ENCODE measurements around the gene GRHPR.
"Not testable (repeated sequence)": the region's sequence is repeated elsewhere in the genome, so short reads cannot be mapped to it uniquely, and the experiment has no call there.

Gene GRHPR

DNA sequence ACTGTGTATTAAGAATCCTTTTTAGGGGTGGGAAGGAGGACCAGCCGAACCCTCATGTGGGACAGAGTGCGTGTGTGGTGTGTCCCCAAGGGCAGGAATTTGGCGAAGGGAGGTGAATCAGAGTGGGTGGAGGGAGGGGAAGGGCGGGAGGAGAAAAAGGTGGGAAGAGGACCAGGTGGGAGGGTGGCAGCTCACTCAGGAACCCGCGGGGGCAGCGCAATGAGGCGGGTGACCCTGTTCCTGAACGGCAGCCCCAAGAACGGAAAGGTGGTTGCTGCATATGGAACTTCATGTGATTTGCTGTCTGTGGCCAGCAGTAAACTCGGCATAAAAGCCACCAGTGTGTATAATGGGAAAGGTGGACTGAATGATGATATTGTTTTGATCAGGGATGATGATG, 54.4 kb downstream of the GRHPR start:
- peak overlapping the region in 1 of 3 experiments; percentile 58 for H3K27ac Mint-ChIP-seq
- peaks cover 18% of the 10 kb centered on the region for H3K27me3 Mint-ChIP-seq (ENCODE audit: low read depth)
- peaks cover 7% of the 10 kb centered on the region for H3K9me3 Mint-ChIP-seq
- TF ChIP-seq, protein P1, sequence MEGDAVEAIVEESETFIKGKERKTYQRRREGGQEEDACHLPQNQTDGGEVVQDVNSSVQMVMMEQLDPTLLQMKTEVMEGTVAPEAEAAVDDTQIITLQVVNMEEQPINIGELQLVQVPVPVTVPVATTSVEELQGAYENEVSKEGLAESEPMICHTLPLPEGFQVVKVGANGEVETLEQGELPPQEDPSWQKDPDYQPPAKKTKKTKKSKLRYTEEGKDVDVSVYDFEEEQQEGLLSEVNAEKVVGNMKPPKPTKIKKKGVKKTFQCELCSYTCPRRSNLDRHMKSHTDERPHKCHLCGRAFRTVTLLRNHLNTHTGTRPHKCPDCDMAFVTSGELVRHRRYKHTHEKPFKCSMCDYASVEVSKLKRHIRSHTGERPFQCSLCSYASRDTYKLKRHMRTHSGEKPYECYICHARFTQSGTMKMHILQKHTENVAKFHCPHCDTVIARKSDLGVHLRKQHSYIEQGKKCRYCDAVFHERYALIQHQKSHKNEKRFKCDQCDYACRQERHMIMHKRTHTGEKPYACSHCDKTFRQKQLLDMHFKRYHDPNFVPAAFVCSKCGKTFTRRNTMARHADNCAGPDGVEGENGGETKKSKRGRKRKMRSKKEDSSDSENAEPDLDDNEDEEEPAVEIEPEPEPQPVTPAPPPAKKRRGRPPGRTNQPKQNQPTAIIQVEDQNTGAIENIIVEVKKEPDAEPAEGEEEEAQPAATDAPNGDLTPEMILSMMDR (IDR thresholded peaks at IDR 0.05; ENCODE audit: unreplicated experiment in 3 of 3) = no peak
- no peak overlapping the region for H3K4me3 Mint-ChIP-seq
- H3K4me1 Mint-ChIP-seq = peaks cover 8% of the 10 kb centered on the region
- no peaks in the 10 kb centered on the region for H3K36me3 Mint-ChIP-seq (ENCODE audit: low read depth)

- not testable (repeated sequence) for H3K9me3 Mint-ChIP-seq; H3K4me3 Mint-ChIP-seq; H3K36me3 Mint-ChIP-seq (ENCODE audit: low read depth); H3K4me1 Mint-ChIP-seq; H3K27ac Mint-ChIP-seq
- H3K27me3 Mint-ChIP-seq (ENCODE audit: low read depth) = peaks cover 18% of the 10 kb centered on the region
Measured at GRCh38 chr9:37477443-37477842, 54.9 kb downstream of the GRHPR start.

GRCh38 chr9:37477987-37478619, 55.6 kb downstream of the GRHPR start:
- not testable (repeated sequence) for H3K9me3 Mint-ChIP-seq; H3K36me3 Mint-ChIP-seq (ENCODE audit: low read depth); H3K4me1 Mint-ChIP-seq; H3K4me3 Mint-ChIP-seq; H3K27ac Mint-ChIP-seq
- H3K27me3 Mint-ChIP-seq (ENCODE audit: low read depth) = peaks cover 18% of the 10 kb centered on the region

DNA sequence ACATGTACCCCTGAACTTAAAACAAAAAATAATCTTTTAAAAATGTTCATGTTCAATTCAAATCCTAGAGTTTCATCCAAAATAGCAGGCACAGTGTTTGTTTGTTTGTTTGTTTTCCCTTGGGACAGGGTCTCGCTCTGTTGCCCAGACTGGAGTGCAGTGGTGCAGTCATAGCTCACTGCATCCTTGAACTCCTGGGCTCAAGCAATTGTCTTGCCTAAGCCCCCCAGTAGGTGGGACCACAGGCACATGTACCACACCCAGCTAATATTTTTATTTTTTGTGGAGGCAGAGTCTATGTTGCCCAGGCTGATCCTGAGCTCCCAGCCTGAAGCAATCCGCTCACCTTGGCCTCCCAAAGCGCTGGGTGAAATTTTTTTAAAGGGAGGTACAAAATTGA, 58.3 kb downstream of the GRHPR start:
- TF ChIP-seq, protein P1 (IDR thresholded peaks at IDR 0.05; ENCODE audit: unreplicated experiment in 3 of 3) = no peak
- Mint-ChIP-seq H3K27me3 (ENCODE audit: low read depth) (peaks cover 15% of the 10 kb centered on the region), H3K4me3 (no peak overlapping the region)

DNA sequence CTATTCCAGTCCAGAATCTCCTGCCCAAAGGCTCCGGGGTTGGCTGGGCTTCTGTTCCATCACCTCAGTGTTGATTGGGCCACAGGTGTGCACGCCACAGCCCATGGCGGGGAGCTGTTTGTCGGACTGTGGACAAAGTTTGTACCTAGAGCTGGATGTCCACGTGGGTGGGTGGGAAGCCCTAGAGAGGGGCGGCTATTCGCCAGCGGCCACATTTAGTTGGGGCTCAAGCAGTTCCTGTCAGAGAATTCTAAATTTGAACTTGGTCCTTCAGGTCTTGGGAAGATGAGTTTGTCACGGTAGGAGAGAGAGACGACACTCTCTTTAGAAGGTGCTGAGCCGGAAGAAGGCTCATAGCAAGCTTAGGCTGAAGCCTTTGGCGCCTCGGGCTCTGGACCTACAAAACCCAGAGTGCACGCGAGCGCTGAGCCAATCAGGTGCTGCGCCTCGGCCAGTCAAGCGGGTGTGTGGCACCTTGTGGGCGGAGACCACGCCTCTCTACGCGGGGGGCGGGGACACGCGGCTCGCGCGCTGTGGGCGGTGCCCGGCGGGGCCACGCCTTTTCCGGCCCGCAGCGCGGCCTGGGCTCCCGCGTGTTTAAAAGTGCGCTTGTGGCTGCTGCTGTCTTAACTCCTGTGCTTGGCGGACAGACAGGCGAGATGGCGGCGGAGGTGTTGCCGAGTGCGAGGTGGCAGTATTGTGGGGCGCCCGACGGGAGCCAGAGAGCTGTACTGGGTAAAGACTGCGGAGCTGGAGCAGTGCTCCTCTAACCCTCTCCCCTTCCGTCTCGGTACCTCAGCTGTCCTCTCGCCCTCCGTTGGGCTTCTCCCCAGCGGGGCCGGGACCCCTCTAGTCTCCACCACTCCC, 63.1 kb downstream of the GRHPR start, which contains the start of gene POLR1E:
Gene POLR1E (plus strand): TSS at position 560 of the 867 bp plus-strand sequence. CDS start 100 bp downstream, at position 660.
- Mint-ChIP-seq H3K4me1 (peaks cover 26% of the 10 kb centered on the region), H3K9me3 (no peaks in the 10 kb centered on the region), H3K27me3 (ENCODE audit: low read depth) (no peaks in the 10 kb centered on the region), H3K4me3 (peak within 1 kb of the TSS; percentile 96 to 98 (median 98)), H3K36me3 (ENCODE audit: low read depth) (peaks cover 13% of the 10 kb centered on the region), H3K27ac (peak within 1 kb of the TSS; percentile 50 to 92 (median 83))
- TF ChIP-seq, protein P1 (IDR thresholded peaks at IDR 0.05; ENCODE audit: unreplicated experiment in 3 of 3) = no peak

More for the DNA sequence above, 58.3 kb downstream of the GRHPR start:
- Mint-ChIP-seq H3K36me3 (ENCODE audit: low read depth) (no peaks in the 10 kb centered on the region), H3K9me3 (no peaks in the 10 kb centered on the region), H3K27ac (no peak overlapping the region), H3K4me1 (peaks cover 11% of the 10 kb centered on the region)

- Mint-ChIP-seq H3K36me3 (ENCODE audit: low read depth) (peaks cover 17% of the 10 kb centered on the region), H3K9me3 (no peaks in the 10 kb centered on the region), H3K27ac (peak overlapping the region; percentile 50 to 88 (median 83)), H3K27me3 (ENCODE audit: low read depth) (no peaks in the 10 kb centered on the region), H3K4me3 (peak overlapping the region; percentile 96 to 98 (median 98)), H3K4me1 (peaks cover 26% of the 10 kb centered on the region)
- TF ChIP-seq, protein P1 (IDR thresholded peaks at IDR 0.05; ENCODE audit: unreplicated experiment in 3 of 3) = no peak
Measured at GRCh38 chr9:37486256-37486615, 63.7 kb downstream of the GRHPR start.

Data from nephron (organoid).